Measurements from ENCODE around the gene DSCAML1.

- TF ChIP-seq ARNT (IDR thresholded peaks at IDR 0.05) (no peak), FOXA1 (IDR thresholded peaks at IDR 0.05) (no peak)
Observed at GRCh38 chr11:117840881-117841550, 44.0 kb upstream of the DSCAML1 start.
